Activated CD4-positive, alpha-beta T cell treated with anti-CD3 and anti-CD28 coated beads, Interleukin-2, amount 50 U/mL, for 4 hours (primary cell): Measurements from ENCODE around the gene PTPN3.

Experiments used
- DNase-seq, 2 experiments: peaks; one replicate each; pipeline ENCODE4 v3.0.0-alpha.2; 2020

PTPN3 gene

DNA sequence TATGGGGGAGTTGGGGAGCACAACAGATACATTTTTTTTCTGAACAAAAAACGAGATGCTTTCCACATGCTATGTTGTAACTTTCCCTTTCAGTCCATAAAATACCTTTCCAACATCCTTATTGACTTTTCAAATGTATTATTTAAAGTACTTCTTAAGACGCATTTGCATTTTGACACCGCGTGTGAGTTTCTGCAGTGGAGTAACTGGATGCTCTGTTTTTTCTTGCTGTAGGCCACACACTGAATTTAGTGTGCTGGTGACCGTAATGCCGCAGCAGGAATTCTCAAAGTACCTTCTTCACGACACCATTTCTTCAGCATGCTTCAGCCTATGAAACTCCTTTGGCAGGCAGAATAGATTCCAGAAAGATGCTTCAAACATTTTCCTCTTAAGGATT, 163.0 kb downstream of the PTPN3 start:
- no peak for DNase-seq

DNA sequence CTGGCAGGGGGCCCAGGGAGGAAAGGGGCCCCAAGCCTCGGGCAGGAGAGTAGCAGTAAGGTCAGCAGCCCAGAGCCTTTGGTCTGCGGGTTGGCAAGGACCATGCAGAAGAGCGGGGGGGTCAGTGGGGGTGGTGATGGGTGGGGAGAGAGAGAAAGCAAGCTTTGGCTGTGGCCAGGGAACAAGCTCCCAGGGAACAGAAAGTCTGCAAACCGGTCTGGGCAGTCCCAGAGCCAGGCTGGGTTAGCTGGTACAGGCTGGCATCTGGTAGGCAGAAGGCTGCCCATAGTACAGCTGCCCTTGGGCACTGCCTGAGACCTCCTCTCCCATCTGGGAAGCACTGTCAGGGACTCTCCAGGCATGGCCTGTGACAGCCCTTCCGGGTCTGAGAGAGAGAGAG, 166.8 kb downstream of the PTPN3 start:
- no peak for DNase-seq

DNA sequence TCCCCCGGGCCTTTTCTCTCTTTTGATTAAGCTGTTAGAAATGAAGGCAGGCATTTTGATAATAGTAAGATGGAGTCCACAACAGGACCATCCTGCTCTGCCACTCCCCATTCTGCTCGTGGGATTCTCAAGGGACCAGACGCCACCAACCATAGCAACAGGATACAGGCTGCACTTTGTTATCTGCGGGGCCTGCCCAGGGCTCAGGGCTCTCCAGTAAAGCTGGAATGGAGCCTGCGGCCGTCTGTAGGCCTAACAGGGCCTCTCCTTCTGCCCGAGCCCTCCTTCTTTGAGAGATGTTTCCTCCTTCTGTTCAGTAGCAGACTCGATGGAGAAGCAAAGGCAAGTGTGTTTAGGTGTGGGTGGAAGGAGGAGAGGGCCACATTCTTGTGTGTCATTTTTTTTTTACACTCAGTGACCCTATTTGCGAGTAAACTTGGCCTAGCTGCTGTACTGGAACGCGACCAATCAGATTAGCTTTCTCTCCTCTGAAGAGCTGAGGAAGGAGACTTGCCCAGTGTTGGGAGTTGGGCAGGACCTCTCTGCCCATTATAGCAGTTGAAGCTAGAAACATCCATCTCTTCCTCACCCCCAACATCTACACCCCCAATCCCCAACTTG, 168.4 kb downstream of the PTPN3 start:
- no peak for DNase-seq

DNA sequence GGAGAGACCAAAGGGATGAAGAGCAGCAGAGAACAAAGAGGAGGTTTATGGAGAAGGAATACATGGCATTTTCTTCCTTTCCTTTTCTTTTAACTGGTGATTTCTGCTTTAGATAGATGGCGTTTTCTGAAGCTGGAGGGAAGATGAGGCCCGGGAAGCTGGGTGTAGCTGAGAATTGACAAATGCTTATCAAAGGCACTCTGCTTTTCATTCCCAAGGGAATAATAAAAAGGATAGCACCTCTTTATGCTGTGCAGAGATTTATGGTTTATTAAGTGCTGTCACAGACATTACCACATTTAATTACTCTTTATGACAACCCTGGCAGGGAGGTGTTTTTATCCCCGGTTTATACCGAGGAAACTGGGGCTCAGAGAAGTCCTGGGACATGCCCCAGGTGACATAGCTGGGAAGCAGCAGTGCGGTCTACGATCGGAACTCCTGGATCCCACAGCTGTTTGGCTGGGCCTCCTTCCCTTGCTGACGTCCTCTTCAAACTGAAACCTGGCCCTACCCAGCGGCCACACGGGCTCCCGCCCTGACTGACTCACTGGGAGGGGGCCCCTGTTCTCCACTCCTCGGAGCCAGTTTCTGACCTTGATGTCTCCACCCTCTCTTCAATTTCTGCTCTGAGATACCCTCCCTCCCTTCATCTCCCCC, 169.0 kb downstream of the PTPN3 start:
- DNase-seq: no peak
